ENCODE results near the gene WFDC10A.
A peak's percentile ranks its signal among the peaks of the same experiment; 100 is the strongest.
"Not testable (repeated sequence)": the region's sequence is repeated elsewhere in the genome, so short reads cannot be mapped to it uniquely, and the experiment has no call there.

WFDC10A gene

DNA sequence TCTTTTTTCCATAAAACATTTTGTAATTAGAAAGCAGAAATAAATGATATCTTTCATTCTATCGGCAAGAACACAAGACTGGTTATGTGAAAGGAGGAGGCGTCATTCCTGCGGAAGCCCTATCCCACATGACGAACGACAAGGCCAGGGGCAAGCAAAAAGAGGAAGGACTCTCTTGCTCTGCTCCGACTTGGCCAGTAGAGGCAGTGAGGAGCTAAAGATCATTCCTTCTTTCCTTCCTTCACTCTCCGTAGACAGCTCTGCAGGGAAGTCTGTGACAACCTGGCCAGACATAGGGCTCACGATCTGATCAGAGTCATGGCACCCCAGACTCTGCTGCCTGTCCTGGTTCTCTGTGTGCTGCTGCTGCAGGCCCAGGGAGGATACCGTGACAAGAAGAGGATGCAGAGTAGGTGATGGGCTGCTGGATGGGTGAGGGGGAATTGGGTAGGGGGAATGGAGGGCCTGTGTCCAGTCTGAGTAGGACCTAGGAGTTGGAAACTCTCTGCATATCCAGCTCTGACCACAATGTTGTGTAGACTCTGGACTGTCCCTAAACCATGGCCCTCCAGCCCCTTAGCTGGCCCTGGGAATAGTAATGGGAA, at the start of gene WFDC10A:
Gene WFDC10A, plus strand, starts transcription at position 244 of the 605 bp plus-strand sequence. Its CDS starts 75 bp downstream, at position 319.
- DNase-seq (ENCODE audit: low spot score), result peak; percentile 54

DNA sequence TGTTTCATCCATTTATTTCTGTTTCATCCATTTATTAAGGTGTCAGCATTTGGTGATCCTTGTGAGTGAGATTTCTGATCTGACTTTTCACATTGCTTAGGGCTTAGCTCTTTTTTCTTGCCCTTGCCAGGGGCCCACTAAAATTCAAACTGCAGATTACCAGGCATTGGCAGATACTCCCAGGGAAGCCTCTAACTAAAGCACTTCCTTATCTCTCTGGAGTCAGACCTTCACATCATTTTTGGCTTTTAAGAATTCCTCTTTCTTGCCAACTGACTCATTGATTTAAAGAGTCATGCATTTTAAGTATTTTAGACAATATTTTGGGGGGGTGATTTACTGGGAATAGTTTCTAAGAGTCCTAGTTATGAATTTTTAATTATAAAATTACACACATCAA, 47.8 kb upstream of the WFDC10A start:
- no peak for DNase-seq (ENCODE audit: low spot score)

DNA sequence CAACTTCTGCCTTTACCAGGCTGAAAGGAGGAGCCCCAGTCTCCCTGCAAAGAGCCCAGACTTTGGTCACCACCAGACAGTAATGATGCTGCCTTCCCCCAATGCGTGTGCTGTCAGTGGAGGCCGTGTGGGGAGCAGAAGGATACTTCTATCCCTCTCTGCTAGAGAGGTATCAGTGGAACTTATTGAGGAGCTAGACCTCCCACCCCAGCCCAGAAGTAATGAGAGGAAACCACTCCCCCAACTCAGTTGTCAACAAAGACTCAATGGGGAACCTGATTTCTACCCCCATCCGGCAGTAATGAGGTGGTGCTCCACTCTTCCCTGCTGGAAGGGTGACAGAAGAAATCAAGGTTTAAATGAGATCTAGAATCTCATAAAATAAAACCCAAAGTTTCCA, 46.0 kb upstream of the WFDC10A start:
- DNase-seq (ENCODE audit: low spot score), result no peak

- DNase-seq (ENCODE audit: low spot score), result not testable (repeated sequence)
Measured at GRCh38 chr20:45584294-45584693, 45.2 kb upstream of the WFDC10A start.

- DNase-seq (ENCODE audit: low spot score), result not testable (repeated sequence)
Measured at GRCh38 chr20:45585986-45586385, 43.6 kb upstream of the WFDC10A start.

DNA sequence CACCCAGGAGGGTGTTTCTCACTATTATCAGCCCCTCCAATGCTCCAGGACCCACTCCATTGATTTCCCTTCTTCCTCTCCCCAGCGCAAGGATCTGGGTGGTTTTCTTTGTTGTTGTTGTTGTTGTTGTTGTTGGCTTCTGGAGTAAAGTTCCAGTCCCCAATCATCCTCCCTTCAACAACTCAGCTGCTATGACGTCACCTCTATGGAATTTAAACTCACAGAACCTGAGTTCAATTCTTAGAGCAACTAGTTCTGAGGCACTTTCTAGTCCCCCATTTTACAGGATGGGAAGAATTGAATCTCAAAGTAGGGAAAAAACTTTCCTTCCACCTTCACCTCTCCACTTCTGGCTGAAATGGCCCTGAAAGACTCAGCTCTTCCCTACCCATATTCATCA, 40.7 kb upstream of the WFDC10A start:
- no peak for DNase-seq (ENCODE audit: low spot score)

GRCh38 chr20:45589725-45590124, 39.8 kb upstream of the WFDC10A start:
- DNase-seq (ENCODE audit: low spot score), result no peak

DNA sequence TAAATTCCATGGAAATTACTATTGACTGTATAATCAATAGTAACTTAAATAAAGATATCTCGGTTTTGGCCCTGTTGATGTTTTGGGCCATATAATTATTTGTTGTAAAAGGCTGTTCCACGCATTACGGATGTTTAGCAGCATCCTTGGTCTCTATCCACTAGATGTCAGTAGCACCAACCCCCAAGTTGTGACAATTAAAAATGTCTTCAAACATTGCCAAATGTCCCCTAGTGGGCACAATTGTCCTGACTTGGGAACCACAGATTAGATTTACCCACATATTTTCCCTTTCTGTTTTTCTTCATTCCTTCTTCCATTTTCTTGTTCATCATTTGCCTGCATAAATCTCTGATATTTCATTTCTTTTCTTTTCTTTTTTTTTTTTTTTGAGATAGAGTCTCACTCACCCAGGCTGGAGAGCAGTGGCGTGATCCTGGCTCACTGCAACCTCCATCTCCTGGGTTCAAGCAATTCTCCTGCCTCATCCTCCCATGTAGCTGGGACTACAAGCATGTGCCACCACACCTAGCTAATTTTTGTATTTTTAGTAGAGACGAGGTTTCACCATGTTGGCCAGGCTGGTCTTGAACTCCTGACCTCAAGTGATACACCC, 36.9 kb upstream of the WFDC10A start:
- DNase-seq (ENCODE audit: low spot score), result peak; percentile 57

DNA sequence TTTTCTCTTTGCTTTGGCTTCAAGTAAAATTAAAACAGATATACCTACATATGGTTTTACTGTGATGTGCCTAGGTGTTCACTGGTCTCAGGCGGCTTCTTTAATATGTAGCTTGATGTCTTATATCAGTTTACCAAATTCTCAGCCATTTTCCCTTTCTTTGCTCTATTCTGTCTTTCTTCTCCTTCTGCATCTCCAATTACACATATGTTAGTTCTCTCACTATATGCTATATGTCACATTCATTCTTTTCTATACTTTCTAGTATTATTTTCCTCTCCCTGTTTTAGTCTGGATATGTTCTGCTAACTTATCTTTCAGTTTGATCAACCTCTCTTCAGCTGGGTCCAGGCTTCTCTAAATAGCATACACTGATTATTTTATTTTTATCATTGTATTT, 36.0 kb upstream of the WFDC10A start:
- DNase-seq (ENCODE audit: low spot score), result no peak

DNA sequence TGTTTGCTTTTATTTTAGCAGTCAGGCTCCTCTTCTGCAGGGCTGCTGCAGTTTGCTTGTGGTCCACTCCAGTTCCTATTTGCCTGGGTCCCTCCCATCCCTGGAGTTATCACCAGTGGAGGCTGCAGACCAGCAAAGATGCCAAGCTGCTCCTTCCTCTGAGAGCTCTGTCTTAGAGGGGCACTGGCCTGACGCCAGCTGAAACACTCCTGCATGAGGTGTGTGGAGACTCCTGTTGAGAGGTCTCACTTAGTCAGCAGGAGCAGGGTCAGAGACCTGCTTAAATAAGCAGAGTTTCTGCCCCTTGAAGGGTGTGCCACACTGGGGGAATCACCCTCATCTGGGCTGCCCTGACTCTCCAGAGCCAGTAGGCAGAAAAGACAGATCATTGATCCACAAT, 34.3 kb upstream of the WFDC10A start:
- DNase-seq (ENCODE audit: low spot score), result no peak

DNA sequence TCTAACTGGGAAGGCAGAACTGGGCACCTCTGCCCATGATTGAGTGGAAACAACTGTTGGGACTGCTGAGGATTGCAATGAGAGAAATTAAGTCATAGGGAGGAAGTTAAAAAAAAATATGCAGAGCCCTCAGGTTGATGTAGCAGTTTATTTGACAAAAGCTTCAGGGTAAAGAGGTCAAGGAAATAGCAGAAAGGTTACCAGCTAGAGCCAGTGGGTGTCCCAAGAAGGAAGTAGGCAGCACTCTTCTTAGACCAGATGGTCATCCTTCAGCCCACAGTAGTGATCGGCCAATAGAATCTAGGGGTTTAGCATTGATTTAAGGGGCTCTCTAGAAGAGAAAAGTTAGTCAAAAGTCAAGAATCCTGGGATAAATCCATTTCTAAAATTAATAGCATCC, 21.7 kb upstream of the WFDC10A start:
- no peak for DNase-seq (ENCODE audit: low spot score)

- no peak for DNase-seq (ENCODE audit: low spot score)
Measured at GRCh38 chr20:45611054-45611453, 18.5 kb upstream of the WFDC10A start.

- DNase-seq (ENCODE audit: low spot score), result no peak
Measured at GRCh38 chr20:45612314-45612713, 17.2 kb upstream of the WFDC10A start.

- no peak for DNase-seq (ENCODE audit: low spot score)
Measured at GRCh38 chr20:45617591-45617990, 11.9 kb upstream of the WFDC10A start.

DNA sequence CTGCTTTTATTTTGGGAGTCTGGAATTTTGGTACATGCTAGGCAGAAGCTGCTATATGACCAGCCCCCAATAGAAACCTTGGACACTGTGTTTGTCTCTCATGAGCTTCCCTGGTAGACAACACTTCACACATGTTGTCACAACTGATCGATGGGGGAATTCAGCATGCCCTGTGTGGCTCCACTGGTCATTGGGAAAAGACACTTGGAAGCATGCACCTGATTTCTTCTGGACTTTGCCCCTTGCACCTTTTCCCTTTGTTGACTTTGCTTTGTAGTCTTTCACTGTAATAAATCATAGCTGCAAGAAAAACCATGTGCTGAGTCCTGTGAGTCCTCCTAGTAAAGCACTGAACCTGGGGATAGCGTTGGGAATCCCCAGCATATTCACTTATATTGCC, 7.9 kb upstream of the WFDC10A start:
- peak; percentile 15 for DNase-seq (ENCODE audit: low spot score)

GRCh38 chr20:45626540-45626939, 3.0 kb upstream of the WFDC10A start:
- no peak for DNase-seq (ENCODE audit: low spot score)

DNA sequence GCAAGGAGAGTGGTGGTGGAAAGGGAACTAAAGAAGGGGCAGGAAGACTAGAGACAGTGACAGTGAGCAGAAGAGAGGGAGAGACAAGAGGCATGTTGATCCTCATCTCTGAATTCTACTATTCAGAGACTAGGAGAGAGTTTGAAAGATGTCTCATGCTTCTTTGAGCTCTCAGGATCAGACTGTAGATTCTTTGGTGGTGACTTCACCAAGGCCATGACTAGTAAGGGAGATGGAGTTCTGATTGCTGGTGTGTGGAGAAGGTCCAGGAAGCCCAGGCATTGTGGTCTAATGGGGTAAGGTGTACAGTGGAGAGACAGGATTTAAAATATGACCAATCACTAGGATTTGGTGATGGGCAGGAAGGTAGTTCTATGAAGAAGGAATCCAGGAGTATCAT, 832 bp downstream of the WFDC10A start:
- DNase-seq (ENCODE audit: low spot score), result no peak

GRCh38 chr20:45631184-45631583, 1.6 kb downstream of the WFDC10A start, which contains the start of gene WFDC9:
WFDC9 (minus strand) TSS chr20:45631284; CDS start chr20:45610181, 21,103 bp downstream.
- no peak for DNase-seq (ENCODE audit: low spot score)

- DNase-seq (ENCODE audit: low spot score), result no peak
Measured at GRCh38 chr20:45636513-45636912, 7.0 kb downstream of the WFDC10A start.

DNA sequence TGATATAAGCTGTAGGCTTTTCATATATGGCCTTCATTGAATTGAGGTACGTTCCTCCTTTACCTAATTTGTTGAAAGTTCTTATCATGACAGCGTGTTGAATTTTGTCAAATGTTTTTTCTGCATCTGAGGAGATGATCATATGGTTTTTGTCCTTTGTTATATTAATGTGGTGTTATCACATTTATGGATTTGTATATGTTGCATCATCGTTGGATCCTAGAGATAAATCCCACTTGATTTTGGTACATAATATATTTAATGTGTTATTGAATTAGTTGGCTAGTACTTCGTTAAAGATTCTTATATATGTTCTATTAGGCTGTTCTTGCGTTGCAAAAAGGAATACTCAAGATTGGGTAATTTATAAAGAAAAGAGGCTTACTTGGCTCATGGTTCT, 10.1 kb downstream of the WFDC10A start:
- DNase-seq (ENCODE audit: low spot score), result no peak

DNA sequence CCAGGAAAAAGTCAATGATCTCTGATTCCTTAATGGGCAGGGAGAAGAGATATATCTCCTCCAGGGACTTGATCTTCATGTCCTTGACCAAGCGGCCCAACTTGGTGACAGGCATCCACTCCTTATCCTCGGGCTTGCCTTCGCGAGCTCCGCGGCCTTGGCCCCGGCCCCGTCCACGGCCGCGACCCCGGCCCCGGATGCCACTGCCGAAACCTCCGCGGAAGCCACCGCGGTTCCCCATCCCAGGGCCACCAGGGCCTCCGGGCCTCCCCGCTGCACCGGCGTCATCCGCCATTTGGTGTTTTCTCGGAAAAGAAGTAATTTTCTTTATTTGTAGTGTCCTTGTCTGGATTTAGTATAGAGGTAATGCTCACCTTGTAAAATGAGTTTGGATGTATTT, 11.5 kb downstream of the WFDC10A start:
- not testable (repeated sequence) for DNase-seq (ENCODE audit: low spot score)

DNA sequence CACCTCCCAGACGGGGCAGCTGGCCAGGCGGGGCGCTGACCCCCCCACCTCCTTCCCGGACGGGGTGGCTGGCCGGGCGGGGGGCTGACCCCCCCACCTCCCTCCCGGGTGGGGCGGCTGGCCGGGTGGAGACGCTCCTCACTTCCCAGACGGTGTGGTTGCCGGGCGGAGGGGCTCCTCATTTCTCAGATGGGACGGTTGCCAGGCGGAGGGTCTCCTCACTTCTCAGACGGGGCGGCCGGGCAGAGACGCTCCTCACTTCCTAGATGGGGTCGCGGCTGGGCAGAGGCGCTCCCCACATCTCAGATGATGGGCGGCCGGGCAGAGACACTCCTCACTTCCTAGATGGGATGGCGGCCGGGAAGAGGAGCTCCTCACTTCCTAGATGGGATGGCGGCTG, 16.3 kb downstream of the WFDC10A start:
- DNase-seq (ENCODE audit: low spot score), result not testable (repeated sequence)

GRCh38 chr20:45646875-45647274, 17.3 kb downstream of the WFDC10A start:
- DNase-seq (ENCODE audit: low spot score), result no peak

- DNase-seq (ENCODE audit: low spot score), result no peak
Measured at GRCh38 chr20:45647441-45648050, 18.0 kb downstream of the WFDC10A start.
